ENCODE results near the gene KLHDC1. TPM values are rescaled to one million over a fixed set of nuclear protein-coding genes. Genes with fewer than 3 reads are reported as not detected.

Gene KLHDC1
- total and polyA plus RNA-seq, 9 of the 15 experiments (the other 6 are each of a cell fraction or from before 2014, with no cell fraction given): 0.08 to 0.41 (median 0.18) TPM

- no peak overlapping the region for H2AFZ ChIP-seq (ENCODE audit: low read depth, low read length)
- intact Hi-C loops (cut with micrococcal nuclease) (no loop called here), in situ Hi-C loops (cut with MboI) (no loop called here)
- CTCF ChIA-PET (ENCODE audit: low intra/inter-chr PET ratio): no interaction called here
- no peaks in the 10 kb centered on the region for H3K9me3 ChIP-seq (replicated peaks; ENCODE audit: control insufficient read depth, insufficient read depth, low read depth, low read length)
- H3K27ac ChIP-seq (ENCODE audit: extremely low read depth, low read depth, low read length): no peak overlapping the region
- H4K20me1 ChIP-seq (replicated peaks; ENCODE audit: control insufficient read depth, insufficient read depth, low read length): no peaks in the 10 kb centered on the region
- H3K4me1 ChIP-seq (replicated peaks in 1 of 2; ENCODE audit: control insufficient read depth in 2 of 2, insufficient read depth in 2 of 2, low read length in 2 of 2): no peaks in the 10 kb centered on the region
- H3K36me3 ChIP-seq (ENCODE audit: control insufficient read depth, insufficient read depth, low read length): peaks cover 70% of the 10 kb centered on the region; the same call in 2 of the 3 replicates
- ATAC-seq (no peak), DNase-seq (ENCODE audit: extremely low read depth in 1 of 4, low spot score in 3 of 4) (no peak), FAIRE-seq (no peak)
- no peaks in the 10 kb centered on the region for H3K79me2 ChIP-seq (ENCODE audit: control insufficient read depth, insufficient read depth, low read length)
- no peaks in the 10 kb centered on the region for H3K9me1 ChIP-seq (ENCODE audit: control insufficient read depth, insufficient read depth, low read length)
- POLR2A ChIA-PET: no interaction called here
- no peak overlapping the region for H3K4me3 ChIP-seq
- 94% methylated on average over 2 of the region's 2 CpGs for WGBS (ENCODE audit: insufficient coverage, low coverage, missing lambda C conversion rate)
- H3K27me3 ChIP-seq (ENCODE audit: control insufficient read depth in 2 of 2, insufficient read depth in 2 of 2, low read length in 2 of 2): no peaks in the 10 kb centered on the region
- H3K9ac ChIP-seq (ENCODE audit: insufficient read depth in 1 of 2, low read depth in 2 of 2, low read length in 2 of 2): no peak overlapping the region
- H3K4me2 ChIP-seq (ENCODE audit: insufficient read depth, low read length): no peak overlapping the region
- no TSS peak for BruUV-seq (replicated peaks)
- TF ChIP-seq HES1 (IDR thresholded peaks at IDR 0.05; ENCODE audit: low read depth): no peak
- TF ChIP-seq SIRT6 (IDR thresholded peaks at IDR 0.05; ENCODE audit: low read depth, low read length): no peak
- no peak for TF ChIP-seq U2AF1 (optimal IDR thresholded peaks at IDR 0.05; ENCODE audit: low read depth, low read length)
- TF ChIP-seq RBM25 (IDR thresholded peaks at IDR 0.05; ENCODE audit: low read depth, low read length, severe bottlenecking): peak; percentile 66
- TF ChIP-seq NELFE (IDR thresholded peaks at IDR 0.05; ENCODE audit: insufficient read depth, insufficient read length): no peak
- TF ChIP-seq GTF2A2 (tag; IDR thresholded peaks at IDR 0.05): no peak
These were observed 19.3 kb upstream of the KLHDC1 start for GRCh38 chr14:49673586-49673985.

Data from K562 (cell line).